HL-60 (cell line): ENCODE data around the gene NCL.

Experiments
- DNase-seq, 2 experiments: peaks; one replicate each; pipeline ENCODE4 v3.0.0-alpha.2; 2010 to 2020; ENCODE audit warnings: low read depth in 1 of 2, low spot score in 1 of 2
- H3K27ac ChIP-seq: fragments of 250-450 bp; sonication (Bioruptor Pico); replicated peaks from 2 replicates; pipeline ENCODE4 v1.5.1; 2020; ENCODE audit warnings: mild to moderate bottlenecking, moderate library complexity
- H3K27me3 ChIP-seq: fragments of 250-450 bp; sonication (Bioruptor Pico); 2 replicates; pipeline ENCODE4 v1.5.1; 2021; ENCODE audit warnings: mild to moderate bottlenecking, moderate library complexity; ENCODE audit not compliant: insufficient read depth, poor library complexity, severe bottlenecking
- H3K4me3 ChIP-seq: replicated peaks from 2 replicates; pipeline ENCODE4 v1.5.1; 2011; ENCODE audit warnings: mild to moderate bottlenecking, control low read depth, low read length; ENCODE audit not compliant: insufficient read depth
- GABPA ChIP-seq: IDR thresholded peaks from 2 replicates; pipeline ENCODE4 v1.6.1; 2012; ENCODE audit warnings: low read depth
- POLR2AphosphoS5 ChIP-seq: IDR thresholded peaks from 2 replicates; pipeline ENCODE4 v1.6.1; 2012; ENCODE audit warnings: low read depth
- SPI1 ChIP-seq: IDR thresholded peaks from 2 replicates; pipeline ENCODE4 v1.6.1; 2012; ENCODE audit warnings: low read depth, mild to moderate bottlenecking, borderline replicate concordance
- TF ChIP-seq, protein P1 (sequence below): IDR thresholded peaks from 2 replicates; pipeline ENCODE4 v1.6.1; 2012; ENCODE audit warnings: low read depth; ENCODE audit not compliant: insufficient replicate concordance
- TF ChIP-seq, protein P2 (sequence below): IDR thresholded peaks from one replicate; pipeline ENCODE4 v1.5.1; 2011; ENCODE audit warnings: low read length, control low read depth, inconsistent platforms; ENCODE audit not compliant: insufficient read depth

Gene NCL

DNA sequence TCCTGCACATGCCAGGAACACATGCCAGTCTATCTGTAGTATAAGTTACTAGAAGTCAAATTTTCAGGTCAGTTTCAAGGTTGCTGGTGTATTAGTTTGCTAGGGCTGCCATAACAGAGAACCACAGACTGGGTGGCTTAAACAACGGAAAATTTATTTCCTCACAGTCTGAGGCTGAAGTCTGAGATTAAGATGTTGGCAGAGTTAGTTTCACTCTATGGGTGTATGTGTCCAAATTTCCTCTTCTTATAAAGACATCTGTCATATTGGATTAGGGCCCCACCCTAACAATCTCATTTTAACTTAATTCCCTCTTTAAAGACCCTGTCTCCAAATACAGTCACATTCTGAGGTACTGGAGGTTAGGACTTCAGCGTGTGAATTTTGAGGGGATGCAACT lies 42.2 kb downstream of the NCL start:
- H3K27me3 ChIP-seq: no peaks in the 10 kb centered on the region
- DNase-seq: no peak
- TF ChIP-seq, protein P1, sequence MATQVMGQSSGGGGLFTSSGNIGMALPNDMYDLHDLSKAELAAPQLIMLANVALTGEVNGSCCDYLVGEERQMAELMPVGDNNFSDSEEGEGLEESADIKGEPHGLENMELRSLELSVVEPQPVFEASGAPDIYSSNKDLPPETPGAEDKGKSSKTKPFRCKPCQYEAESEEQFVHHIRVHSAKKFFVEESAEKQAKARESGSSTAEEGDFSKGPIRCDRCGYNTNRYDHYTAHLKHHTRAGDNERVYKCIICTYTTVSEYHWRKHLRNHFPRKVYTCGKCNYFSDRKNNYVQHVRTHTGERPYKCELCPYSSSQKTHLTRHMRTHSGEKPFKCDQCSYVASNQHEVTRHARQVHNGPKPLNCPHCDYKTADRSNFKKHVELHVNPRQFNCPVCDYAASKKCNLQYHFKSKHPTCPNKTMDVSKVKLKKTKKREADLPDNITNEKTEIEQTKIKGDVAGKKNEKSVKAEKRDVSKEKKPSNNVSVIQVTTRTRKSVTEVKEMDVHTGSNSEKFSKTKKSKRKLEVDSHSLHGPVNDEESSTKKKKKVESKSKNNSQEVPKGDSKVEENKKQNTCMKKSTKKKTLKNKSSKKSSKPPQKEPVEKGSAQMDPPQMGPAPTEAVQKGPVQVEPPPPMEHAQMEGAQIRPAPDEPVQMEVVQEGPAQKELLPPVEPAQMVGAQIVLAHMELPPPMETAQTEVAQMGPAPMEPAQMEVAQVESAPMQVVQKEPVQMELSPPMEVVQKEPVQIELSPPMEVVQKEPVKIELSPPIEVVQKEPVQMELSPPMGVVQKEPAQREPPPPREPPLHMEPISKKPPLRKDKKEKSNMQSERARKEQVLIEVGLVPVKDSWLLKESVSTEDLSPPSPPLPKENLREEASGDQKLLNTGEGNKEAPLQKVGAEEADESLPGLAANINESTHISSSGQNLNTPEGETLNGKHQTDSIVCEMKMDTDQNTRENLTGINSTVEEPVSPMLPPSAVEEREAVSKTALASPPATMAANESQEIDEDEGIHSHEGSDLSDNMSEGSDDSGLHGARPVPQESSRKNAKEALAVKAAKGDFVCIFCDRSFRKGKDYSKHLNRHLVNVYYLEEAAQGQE: no peak
- no peak for TF ChIP-seq GABPA
- TF ChIP-seq, protein P2, sequence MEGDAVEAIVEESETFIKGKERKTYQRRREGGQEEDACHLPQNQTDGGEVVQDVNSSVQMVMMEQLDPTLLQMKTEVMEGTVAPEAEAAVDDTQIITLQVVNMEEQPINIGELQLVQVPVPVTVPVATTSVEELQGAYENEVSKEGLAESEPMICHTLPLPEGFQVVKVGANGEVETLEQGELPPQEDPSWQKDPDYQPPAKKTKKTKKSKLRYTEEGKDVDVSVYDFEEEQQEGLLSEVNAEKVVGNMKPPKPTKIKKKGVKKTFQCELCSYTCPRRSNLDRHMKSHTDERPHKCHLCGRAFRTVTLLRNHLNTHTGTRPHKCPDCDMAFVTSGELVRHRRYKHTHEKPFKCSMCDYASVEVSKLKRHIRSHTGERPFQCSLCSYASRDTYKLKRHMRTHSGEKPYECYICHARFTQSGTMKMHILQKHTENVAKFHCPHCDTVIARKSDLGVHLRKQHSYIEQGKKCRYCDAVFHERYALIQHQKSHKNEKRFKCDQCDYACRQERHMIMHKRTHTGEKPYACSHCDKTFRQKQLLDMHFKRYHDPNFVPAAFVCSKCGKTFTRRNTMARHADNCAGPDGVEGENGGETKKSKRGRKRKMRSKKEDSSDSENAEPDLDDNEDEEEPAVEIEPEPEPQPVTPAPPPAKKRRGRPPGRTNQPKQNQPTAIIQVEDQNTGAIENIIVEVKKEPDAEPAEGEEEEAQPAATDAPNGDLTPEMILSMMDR: no peak
- TF ChIP-seq POLR2AphosphoS5: no peak
- TF ChIP-seq SPI1: no peak
- no peak overlapping the region for H3K27ac ChIP-seq
- no peak overlapping the region for H3K4me3 ChIP-seq

DNA sequence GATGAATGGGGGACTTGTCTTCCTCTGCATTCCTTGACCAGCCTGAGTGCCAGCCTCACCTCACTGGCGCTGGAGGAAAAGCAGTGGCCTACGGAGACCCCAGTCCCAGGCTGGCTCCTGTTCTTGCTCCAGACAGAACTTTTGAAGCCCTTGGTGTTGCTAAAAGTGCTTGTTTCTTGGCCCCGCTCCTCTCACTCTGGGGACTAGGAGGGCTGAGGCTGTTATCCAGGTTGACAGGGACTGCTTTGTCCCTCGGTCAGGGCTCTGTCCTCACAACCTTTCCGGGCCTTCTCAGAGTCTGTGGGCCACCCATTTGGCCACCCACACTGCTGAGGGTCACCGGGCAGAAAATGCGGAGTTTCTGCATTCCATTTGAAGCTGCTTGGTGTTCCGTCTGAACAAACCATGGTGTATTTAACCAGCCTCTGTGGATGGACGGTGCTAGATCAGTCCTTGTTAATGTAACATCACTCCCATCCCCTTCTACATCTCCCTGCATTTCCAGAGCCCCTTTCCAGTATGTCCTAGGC lies 43.2 kb downstream of the NCL start:
- no peak for DNase-seq
- Histone ChIP-seq H3K27me3 (no peaks in the 10 kb centered on the region), H3K27ac (no peak overlapping the region), H3K4me3 (no peak overlapping the region)
- TF ChIP-seq, protein P2: no peak
- TF ChIP-seq GABPA: no peak
- no peak for TF ChIP-seq POLR2AphosphoS5
- no peak for TF ChIP-seq SPI1
- TF ChIP-seq, protein P1: no peak

DNA sequence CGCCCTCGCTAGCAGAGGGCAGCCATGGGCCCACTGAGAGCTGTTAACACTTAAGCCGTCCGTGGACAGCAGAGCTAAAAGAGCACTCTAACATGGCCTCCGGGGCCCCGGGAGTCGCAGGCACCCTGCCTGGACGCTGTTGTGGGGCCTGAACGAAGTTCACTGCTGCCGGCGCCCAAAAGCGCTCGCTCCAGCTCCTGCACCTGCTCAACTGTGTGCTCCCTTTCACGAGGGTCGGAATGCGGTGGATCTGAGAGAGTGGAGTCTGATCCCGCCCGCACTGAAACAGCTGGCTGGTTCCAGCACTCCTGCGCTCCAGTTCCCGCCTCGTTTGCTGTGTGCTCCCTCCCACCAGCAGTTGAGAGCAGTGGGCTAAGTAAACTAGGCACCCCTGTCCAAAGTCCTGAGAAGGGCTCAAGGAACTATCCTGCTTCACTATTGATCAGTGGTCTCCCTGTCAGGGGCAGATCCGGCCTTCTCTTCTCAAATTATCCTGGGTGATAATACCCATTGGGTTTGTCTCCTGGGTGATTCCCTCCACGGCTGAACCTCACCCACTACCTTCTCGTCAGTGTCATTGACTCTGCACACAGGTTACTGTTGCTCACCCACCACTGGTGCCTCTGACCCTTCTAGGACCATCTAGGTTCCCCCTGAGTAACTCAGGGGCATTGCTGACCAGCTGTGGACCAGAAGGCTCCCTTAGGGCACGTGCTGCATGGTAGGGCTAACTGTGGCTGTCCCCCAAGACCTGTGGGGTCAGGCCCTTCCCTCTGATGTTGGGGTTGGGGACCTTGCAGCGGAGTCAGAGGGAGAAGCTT lies 45.3 kb downstream of the NCL start:
- no peak for DNase-seq
- Histone ChIP-seq H3K27ac (no peak overlapping the region), H3K4me3 (no peak overlapping the region), H3K27me3 (no peaks in the 10 kb centered on the region)
- TF ChIP-seq SPI1: no peak
- TF ChIP-seq, protein P1: no peak
- no peak for TF ChIP-seq GABPA
- TF ChIP-seq, protein P2: no peak
- no peak for TF ChIP-seq POLR2AphosphoS5
